ENCODE results near the gene SCAMP5.

The SCAMP5 gene

DNA sequence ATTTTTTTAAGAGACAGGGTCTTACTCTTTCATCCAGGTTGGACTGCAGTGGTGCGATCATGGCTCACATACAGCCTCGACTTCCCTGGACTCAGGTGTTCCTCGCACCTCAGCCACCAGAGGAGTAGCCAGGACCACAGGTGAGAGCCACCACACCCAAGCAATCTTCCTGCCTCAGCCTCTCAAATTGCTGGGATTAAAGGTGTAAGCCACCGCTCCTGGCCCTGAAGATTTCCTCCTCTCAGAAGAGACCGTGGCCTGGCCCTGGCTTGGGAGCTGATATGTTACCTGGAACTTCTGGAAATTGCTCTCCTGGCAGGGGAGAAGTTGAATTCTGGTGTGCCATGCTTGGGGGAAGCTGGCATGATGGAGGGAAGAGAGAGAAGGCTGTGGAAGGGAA is 64.2 kb downstream of the SCAMP5 start:
- H3K4me3 ChIP-seq (ENCODE audit: low read length) = no peak overlapping the region
- H3K36me3 ChIP-seq (ENCODE audit: control insufficient read depth, insufficient read depth, low read length) = no peaks in the 10 kb centered on the region
- H3K4me1 ChIP-seq (ENCODE audit: control insufficient read depth, insufficient read depth, low read length) = no peaks in the 10 kb centered on the region

DNA sequence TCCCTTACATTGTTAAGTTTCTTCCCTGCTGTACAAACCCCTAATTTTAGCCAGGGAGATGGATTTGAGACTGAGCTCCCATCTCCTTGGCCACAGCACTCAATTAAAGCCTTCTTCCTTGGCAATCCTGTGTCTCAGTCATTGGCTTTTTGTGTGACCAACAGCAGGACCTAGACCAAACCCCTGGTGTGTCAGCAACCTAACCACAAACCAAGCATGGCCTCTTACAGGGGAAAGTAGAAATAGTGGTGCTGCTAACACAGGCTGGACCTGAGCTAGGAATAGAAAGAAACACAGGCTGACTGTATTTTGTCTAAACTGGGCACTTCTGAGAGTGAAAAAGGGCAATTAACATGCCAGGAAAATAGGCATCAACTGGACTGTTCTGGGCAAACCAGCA is 65.9 kb downstream of the SCAMP5 start:
- no peaks in the 10 kb centered on the region for H3K36me3 ChIP-seq (ENCODE audit: control insufficient read depth, insufficient read depth, low read length)
- H3K9ac ChIP-seq (ENCODE audit: low read length) = no peak overlapping the region
- no peak overlapping the region for H3K27ac ChIP-seq (ENCODE audit: low read depth, low read length)
- no peak overlapping the region for H3K4me3 ChIP-seq (ENCODE audit: low read length)
- H3K4me1 ChIP-seq (ENCODE audit: control insufficient read depth, insufficient read depth, low read length) = no peaks in the 10 kb centered on the region
- H3K27me3 ChIP-seq (ENCODE audit: control insufficient read depth, insufficient read depth, low read length) = no peaks in the 10 kb centered on the region

More for the DNA sequence above, 64.2 kb downstream of the SCAMP5 start:
- H3K27ac ChIP-seq (ENCODE audit: low read depth, low read length) = no peak overlapping the region
- no peaks in the 10 kb centered on the region for H3K27me3 ChIP-seq (ENCODE audit: control insufficient read depth, insufficient read depth, low read length)
- no peak overlapping the region for H3K9ac ChIP-seq (ENCODE audit: low read length)

- no peak overlapping the region for H3K4me3 ChIP-seq (ENCODE audit: low read length)
- no peaks in the 10 kb centered on the region for H3K36me3 ChIP-seq (ENCODE audit: control insufficient read depth, insufficient read depth, low read length)
- no peak overlapping the region for H3K9ac ChIP-seq (ENCODE audit: low read length)
- H3K4me1 ChIP-seq (ENCODE audit: control insufficient read depth, insufficient read depth, low read length) = no peaks in the 10 kb centered on the region
- H3K27me3 ChIP-seq (ENCODE audit: control insufficient read depth, insufficient read depth, low read length) = no peaks in the 10 kb centered on the region
- H3K27ac ChIP-seq (ENCODE audit: low read depth, low read length) = no peak overlapping the region
Observed at GRCh38 chr15:75062706-75063105, 67.3 kb downstream of the SCAMP5 start.

GRCh38 chr15:75063338-75063737 is 68.0 kb downstream of the SCAMP5 start:
- Histone ChIP-seq H3K27me3 (ENCODE audit: control insufficient read depth, insufficient read depth, low read length) (no peaks in the 10 kb centered on the region), H3K36me3 (ENCODE audit: control insufficient read depth, insufficient read depth, low read length) (no peaks in the 10 kb centered on the region), H3K27ac (ENCODE audit: low read depth, low read length) (no peak overlapping the region)

GRCh38 chr15:75063889-75064288 is 68.5 kb downstream of the SCAMP5 start:
- Histone ChIP-seq H3K4me3 (ENCODE audit: low read length) (no peak overlapping the region), H3K36me3 (ENCODE audit: control insufficient read depth, insufficient read depth, low read length) (no peaks in the 10 kb centered on the region), H3K27ac (ENCODE audit: low read depth, low read length) (no peak overlapping the region), H3K27me3 (ENCODE audit: control insufficient read depth, insufficient read depth, low read length) (no peaks in the 10 kb centered on the region), H3K4me1 (ENCODE audit: control insufficient read depth, insufficient read depth, low read length) (no peaks in the 10 kb centered on the region), H3K9ac (ENCODE audit: low read length) (no peak overlapping the region)

More at GRCh38 chr15:75063338-75063737, 68.0 kb downstream of the SCAMP5 start:
- Histone ChIP-seq H3K9ac (ENCODE audit: low read length) (no peak overlapping the region), H3K4me1 (ENCODE audit: control insufficient read depth, insufficient read depth, low read length) (no peaks in the 10 kb centered on the region), H3K4me3 (ENCODE audit: low read length) (no peak overlapping the region)

DNA sequence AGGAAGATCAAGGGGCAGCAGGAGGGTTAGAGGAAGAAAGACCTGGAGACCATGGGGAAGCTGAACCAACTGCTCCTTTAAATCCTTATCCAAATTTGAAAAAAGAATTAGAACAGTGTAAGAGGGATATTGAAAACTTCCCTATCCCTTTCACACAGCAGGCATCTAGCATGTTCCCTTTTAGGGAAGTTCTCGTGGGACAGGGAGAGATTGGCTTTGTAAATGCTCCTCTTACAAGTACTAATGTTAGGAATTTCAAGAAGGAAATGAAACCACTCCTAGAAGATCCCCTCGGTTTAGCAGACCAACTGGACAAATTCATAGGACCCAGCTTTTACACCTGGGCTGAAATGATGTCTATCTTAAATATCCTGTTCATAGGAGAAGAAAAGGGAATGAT is 69.5 kb downstream of the SCAMP5 start:
- Histone ChIP-seq H3K27me3 (ENCODE audit: control insufficient read depth, insufficient read depth, low read length) (no peaks in the 10 kb centered on the region), H3K4me3 (ENCODE audit: low read length) (no peak overlapping the region), H3K4me1 (ENCODE audit: control insufficient read depth, insufficient read depth, low read length) (no peaks in the 10 kb centered on the region), H3K9ac (ENCODE audit: low read length) (no peak overlapping the region), H3K27ac (ENCODE audit: low read depth, low read length) (no peak overlapping the region), H3K36me3 (ENCODE audit: control insufficient read depth, insufficient read depth, low read length) (no peaks in the 10 kb centered on the region)

DNA sequence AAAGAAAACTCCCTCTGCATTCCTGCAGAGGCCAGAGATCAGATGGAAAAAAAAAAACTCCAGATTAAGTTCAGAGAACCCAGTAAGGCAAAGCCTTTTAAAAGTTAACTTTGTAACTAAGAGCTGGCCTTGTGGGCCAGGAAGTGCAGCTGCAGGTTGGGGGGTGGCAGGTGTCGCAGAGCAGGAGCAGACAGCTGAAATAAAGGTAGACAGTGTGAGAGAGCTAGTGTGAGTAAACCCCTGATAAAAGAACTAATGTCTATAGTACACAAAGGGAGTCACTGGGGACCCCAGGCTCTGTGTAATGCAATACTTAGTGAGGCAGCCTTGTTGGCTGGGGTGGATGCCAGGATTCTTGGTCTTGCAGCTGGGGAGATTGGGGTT is 70.1 kb downstream of the SCAMP5 start:
- no peak overlapping the region for H3K9ac ChIP-seq (ENCODE audit: low read length)
- H3K4me1 ChIP-seq (ENCODE audit: control insufficient read depth, insufficient read depth, low read length) = no peaks in the 10 kb centered on the region
- H3K36me3 ChIP-seq (ENCODE audit: control insufficient read depth, insufficient read depth, low read length) = no peaks in the 10 kb centered on the region
- H3K27me3 ChIP-seq (ENCODE audit: control insufficient read depth, insufficient read depth, low read length) = no peaks in the 10 kb centered on the region
- H3K27ac ChIP-seq (ENCODE audit: low read depth, low read length) = no peak overlapping the region
- H3K4me3 ChIP-seq (ENCODE audit: low read length) = no peak overlapping the region

GRCh38 chr15:75065851-75066509 is 70.6 kb downstream of the SCAMP5 start:
- no peak overlapping the region for H3K9ac ChIP-seq (ENCODE audit: low read length)
- no peak overlapping the region for H3K4me3 ChIP-seq (ENCODE audit: low read length)
- no peaks in the 10 kb centered on the region for H3K27me3 ChIP-seq (ENCODE audit: control insufficient read depth, insufficient read depth, low read length)
- no peaks in the 10 kb centered on the region for H3K36me3 ChIP-seq (ENCODE audit: control insufficient read depth, insufficient read depth, low read length)
- H3K27ac ChIP-seq (ENCODE audit: low read depth, low read length) = no peak overlapping the region
- H3K4me1 ChIP-seq (ENCODE audit: control insufficient read depth, insufficient read depth, low read length) = no peaks in the 10 kb centered on the region

DNA sequence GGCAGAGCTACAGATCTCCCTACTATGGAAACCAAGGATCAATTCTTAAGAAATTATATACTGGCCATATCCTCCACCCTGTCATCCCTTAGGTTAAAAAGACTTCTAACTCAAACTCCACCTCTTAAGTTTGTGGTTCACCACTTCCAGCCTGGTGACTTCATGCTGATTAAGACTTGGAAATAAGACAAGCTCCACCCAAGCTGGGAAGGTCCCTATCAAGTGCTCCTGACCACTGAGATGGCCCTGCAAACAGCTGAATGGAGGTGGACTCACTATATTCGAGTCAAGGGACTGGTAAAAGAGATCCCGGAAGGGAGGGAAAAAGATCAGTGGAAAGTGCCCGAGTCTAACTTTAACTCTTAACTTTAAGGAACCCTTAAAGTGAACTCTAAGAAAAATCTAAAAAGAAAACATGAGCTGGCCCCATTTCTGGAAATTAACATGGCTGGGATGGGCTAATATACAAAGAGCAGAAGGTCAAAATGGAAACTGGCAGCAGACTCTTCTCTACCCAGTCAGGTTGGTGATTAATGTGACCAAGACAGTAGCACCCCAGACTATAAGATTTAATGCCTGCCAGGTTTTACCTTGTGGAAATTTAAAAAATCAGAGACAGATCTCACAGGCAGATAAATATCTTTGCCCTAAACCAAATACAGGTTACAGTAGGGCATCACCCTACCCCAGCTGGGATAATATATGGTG is 71.9 kb downstream of the SCAMP5 start:
- Histone ChIP-seq H3K27me3 (ENCODE audit: control insufficient read depth, insufficient read depth, low read length) (no peaks in the 10 kb centered on the region), H3K36me3 (ENCODE audit: control insufficient read depth, insufficient read depth, low read length) (no peaks in the 10 kb centered on the region), H3K27ac (ENCODE audit: low read depth, low read length) (no peak overlapping the region), H3K4me1 (ENCODE audit: control insufficient read depth, insufficient read depth, low read length) (no peaks in the 10 kb centered on the region), H3K9ac (ENCODE audit: low read length) (no peak overlapping the region), H3K4me3 (ENCODE audit: low read length) (no peak overlapping the region)

DNA sequence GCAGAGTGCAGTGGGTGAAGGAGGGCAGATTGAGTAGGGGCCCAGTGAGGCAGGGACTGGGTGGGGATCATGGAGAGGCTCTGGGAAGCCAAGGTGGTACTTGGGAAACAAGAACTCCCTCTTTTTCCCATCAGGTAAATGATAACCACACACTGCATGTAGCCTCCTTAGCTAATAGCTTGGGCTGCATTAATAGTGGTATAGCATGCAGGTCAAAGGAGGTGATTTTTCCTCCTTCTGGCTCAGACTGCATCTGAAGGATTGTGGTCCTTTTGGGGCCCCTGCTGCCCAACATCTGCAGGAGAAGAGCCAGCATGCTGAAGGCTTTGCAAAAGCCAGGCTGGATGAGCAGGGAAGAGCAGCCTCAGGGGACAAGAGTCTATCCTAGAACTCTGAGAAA is 73.4 kb downstream of the SCAMP5 start:
- H3K9ac ChIP-seq (ENCODE audit: low read length) = no peak overlapping the region
- H3K4me1 ChIP-seq (ENCODE audit: control insufficient read depth, insufficient read depth, low read length) = no peaks in the 10 kb centered on the region
- no peaks in the 10 kb centered on the region for H3K27me3 ChIP-seq (ENCODE audit: control insufficient read depth, insufficient read depth, low read length)
- no peaks in the 10 kb centered on the region for H3K36me3 ChIP-seq (ENCODE audit: control insufficient read depth, insufficient read depth, low read length)
- H3K4me3 ChIP-seq (ENCODE audit: low read length) = no peak overlapping the region
- H3K27ac ChIP-seq (ENCODE audit: low read depth, low read length) = no peak overlapping the region

- no peak overlapping the region for H3K4me3 ChIP-seq (ENCODE audit: low read length)
- no peak overlapping the region for H3K9ac ChIP-seq (ENCODE audit: low read length)
- H3K27ac ChIP-seq (ENCODE audit: low read depth, low read length) = no peak overlapping the region
- H3K4me1 ChIP-seq (ENCODE audit: control insufficient read depth, insufficient read depth, low read length) = no peaks in the 10 kb centered on the region
- H3K27me3 ChIP-seq (ENCODE audit: control insufficient read depth, insufficient read depth, low read length) = no peaks in the 10 kb centered on the region
- H3K36me3 ChIP-seq (ENCODE audit: control insufficient read depth, insufficient read depth, low read length) = no peaks in the 10 kb centered on the region
Observed at GRCh38 chr15:75069301-75069925, 74.0 kb downstream of the SCAMP5 start.

DNA sequence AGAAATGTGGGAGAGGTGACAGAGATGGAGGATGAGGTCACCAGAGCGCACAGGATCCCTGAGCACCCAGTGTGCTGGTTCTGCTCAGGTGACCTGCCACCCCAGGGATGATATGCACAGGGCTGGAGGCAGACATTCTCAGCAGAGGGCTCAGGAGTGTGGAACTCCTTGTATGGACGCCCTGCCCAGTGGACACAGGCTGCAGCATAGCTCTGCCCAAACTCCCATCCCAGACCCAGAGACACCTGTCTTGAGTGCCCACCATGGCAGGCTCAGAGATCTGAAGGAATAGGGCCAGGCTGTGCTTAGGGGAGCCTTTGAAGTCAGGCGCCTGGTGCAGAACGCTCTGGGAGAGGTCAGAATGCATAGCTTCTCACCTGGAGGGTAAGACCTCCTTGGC is 75.3 kb downstream of the SCAMP5 start:
- Histone ChIP-seq H3K27me3 (ENCODE audit: control insufficient read depth, insufficient read depth, low read length) (no peaks in the 10 kb centered on the region), H3K4me3 (ENCODE audit: low read length) (no peak overlapping the region), H3K27ac (ENCODE audit: low read depth, low read length) (no peak overlapping the region), H3K9ac (ENCODE audit: low read length) (no peak overlapping the region), H3K36me3 (ENCODE audit: control insufficient read depth, insufficient read depth, low read length) (no peaks in the 10 kb centered on the region), H3K4me1 (ENCODE audit: control insufficient read depth, insufficient read depth, low read length) (no peaks in the 10 kb centered on the region)

Measured in rectal smooth muscle tissue (tissue), 1 donor.